BLaER1 treated with 17β-estradiol and CSF1 and Interleukin-3, amounts not matched to agents 10 nM and 100 nM (cell line): Measurements from ENCODE around the gene PSMD14.

Experiments
- H3K27ac ChIP-seq, 11 experiments: shearing (Covaris generic); formaldehyde crosslinking; 2 replicates each; pipeline ENCODE4 v1.8.1; 2022
- H3K27me3 ChIP-seq, 11 experiments: shearing (Covaris generic); formaldehyde crosslinking; 2 replicates each; pipeline ENCODE4 v1.8.1; 2022
- H3K36me3 ChIP-seq, 11 experiments: shearing (Covaris generic); formaldehyde crosslinking; 2 replicates each; pipeline ENCODE4 v1.8.1; 2022
- H3K4me1 ChIP-seq, 10 experiments: shearing (Covaris generic); formaldehyde crosslinking; 2 replicates each; pipeline ENCODE4 v1.8.1; 2022
- H3K4me2 ChIP-seq, 11 experiments: shearing (Covaris generic); formaldehyde crosslinking; 2 replicates each; pipeline ENCODE4 v1.8.1; 2022
- H3K4me3 ChIP-seq, 10 experiments: shearing (Covaris generic); formaldehyde crosslinking; 2 replicates each; pipeline ENCODE4 v1.8.1; 2022
- H3K9ac ChIP-seq, 11 experiments: shearing (Covaris generic); formaldehyde crosslinking; 2 replicates each; pipeline ENCODE4 v1.8.1; 2022
- H3K9me3 ChIP-seq, 11 experiments: shearing (Covaris generic); formaldehyde crosslinking; replicated peaks in 1 of 11; 2 replicates each; pipeline ENCODE4 v1.8.1; 2022
- H4K20me1 ChIP-seq, 11 experiments: shearing (Covaris generic); formaldehyde crosslinking; 2 replicates each; pipeline ENCODE4 v1.8.1; 2022
- Cebpa-rat ChIP-seq, 11 experiments: shearing (Covaris generic); IDR thresholded peaks; 2 replicates each; pipeline ENCODE4 v1.8.1; 2022

Gene PSMD14

DNA sequence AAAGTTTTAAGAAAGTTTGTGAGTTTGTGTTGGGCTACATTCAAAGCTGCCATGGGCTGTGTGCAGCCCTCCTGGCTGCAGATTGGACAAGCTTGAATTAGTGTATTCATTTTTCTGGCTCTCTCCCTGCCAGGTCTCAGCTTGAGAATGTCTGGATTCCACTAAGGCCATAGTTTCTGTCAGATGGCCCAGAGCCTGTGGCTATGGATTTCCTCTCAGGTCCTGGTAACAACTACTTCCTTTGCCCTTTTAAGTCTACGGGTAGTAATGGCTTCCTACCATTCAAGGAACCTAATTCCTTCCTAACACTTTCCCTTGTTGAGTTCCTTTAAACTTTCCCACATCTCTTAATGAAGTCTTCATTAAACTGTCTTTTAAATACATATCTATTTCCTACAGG lies 24.3 kb upstream of the PSMD14 start:
- H3K4me1 ChIP-seq = 0 out of 20 replicates have a peak, but pooled peaks cover 0 to 7% (median 0%) of the 10 kb centered on the region in 10 experiments
- H3K9me3 ChIP-seq = peaks cover 5 to 21% (median 15%) of the 10 kb centered on the region in 11 experiments; a peak in 14 of 22 replicates
- no peak for TF ChIP-seq Cebpa-rat (IDR thresholded peaks at IDR 0.05)
- no peaks in the 10 kb centered on the region for H4K20me1 ChIP-seq
- no peak overlapping the region for H3K4me2 ChIP-seq
- no peak overlapping the region for H3K27ac ChIP-seq
- no peaks in the 10 kb centered on the region for H3K36me3 ChIP-seq
- no peak overlapping the region for H3K4me3 ChIP-seq
- H3K27me3 ChIP-seq = no peaks in the 10 kb centered on the region
- no peak overlapping the region for H3K9ac ChIP-seq

DNA sequence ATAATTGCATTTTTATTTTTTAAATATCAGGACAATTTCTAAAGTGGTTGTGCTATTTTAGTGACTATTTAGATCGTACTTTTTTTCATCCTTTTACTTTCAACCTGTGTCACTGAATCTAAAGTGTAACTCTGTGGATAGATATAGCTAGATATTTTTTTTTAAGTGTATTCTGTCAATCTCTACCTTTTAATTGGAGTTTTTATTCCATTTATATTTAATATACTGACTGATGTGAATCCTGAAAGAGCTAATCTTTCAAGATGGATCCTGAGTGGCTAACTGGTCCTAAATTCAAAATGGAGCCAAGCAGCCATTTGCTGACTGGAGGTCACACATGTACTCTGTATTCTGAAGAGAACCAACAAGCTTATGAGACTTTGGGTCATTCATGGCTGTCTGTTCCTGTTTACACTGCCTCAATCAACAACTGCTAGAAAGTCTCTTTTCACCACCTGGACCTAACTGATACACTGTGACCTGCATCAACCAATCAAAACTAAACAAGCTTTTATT lies 4.6 kb upstream of the PSMD14 start:
- Histone ChIP-seq H3K27ac (no peak overlapping the region), H3K4me1 (peaks cover 5 to 9% (median 7%) of the 10 kb centered on the region in 10 experiments; a peak in 13 of 20 replicates), H3K9me3 (peaks cover 18 to 42% (median 25%) of the 10 kb centered on the region in 11 experiments), H4K20me1 (no peaks in the 10 kb centered on the region), H3K4me3 (no peak overlapping the region), H3K27me3 (no peaks in the 10 kb centered on the region), H3K36me3 (no peaks in the 10 kb centered on the region), H3K9ac (no peak overlapping the region), H3K4me2 (no peak overlapping the region)
- TF ChIP-seq Cebpa-rat (IDR thresholded peaks at IDR 0.05) = no peak

DNA sequence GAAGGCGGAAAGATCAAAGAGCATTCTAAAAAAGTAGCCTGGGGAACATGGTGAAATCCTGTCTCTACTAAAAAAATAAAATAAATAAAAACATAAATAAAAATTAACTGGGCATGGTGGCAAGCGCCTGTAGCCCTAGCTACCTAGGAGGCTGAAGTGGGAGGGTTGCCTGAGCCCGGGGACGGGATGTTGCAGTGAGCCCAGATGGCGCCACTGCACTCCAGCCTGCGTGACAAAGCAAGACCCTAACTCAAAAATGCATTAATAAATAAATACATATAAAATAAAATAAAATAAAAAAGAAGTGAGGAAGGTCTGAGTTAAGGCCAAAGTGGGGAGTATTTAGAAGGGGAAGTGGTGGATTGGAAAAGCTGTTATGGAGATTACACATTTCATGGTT lies 1.3 kb upstream of the PSMD14 start:
- peaks cover 0 to 23% (median 10%) of the 10 kb centered on the region in 11 experiments; a peak in 17 of 22 replicates for H3K36me3 ChIP-seq
- no peaks in the 10 kb centered on the region for H3K27me3 ChIP-seq
- peak overlapping the region in 9 of 11 experiments; percentile 66 to 99 (median 84); a peak in 15 of 22 replicates for H3K4me2 ChIP-seq
- peaks cover 18 to 47% (median 25%) of the 10 kb centered on the region in 11 experiments for H3K9me3 ChIP-seq
- H3K9ac ChIP-seq = peak overlapping the region in 1 of 11 experiments; percentile 96; a peak in 2 of 22 replicates
- H4K20me1 ChIP-seq = peaks cover 0 to 28% (median 12%) of the 10 kb centered on the region in 11 experiments; a peak in 16 of 22 replicates
- no peak overlapping the region for H3K27ac ChIP-seq
- peak overlapping the region in 4 of 10 experiments; percentile 70 to 84 (median 80); a peak in 5 of 20 replicates for H3K4me3 ChIP-seq
- peaks cover 25 to 33% (median 31%) of the 10 kb centered on the region in 10 experiments for H3K4me1 ChIP-seq
- no peak for TF ChIP-seq Cebpa-rat (IDR thresholded peaks at IDR 0.05)

DNA sequence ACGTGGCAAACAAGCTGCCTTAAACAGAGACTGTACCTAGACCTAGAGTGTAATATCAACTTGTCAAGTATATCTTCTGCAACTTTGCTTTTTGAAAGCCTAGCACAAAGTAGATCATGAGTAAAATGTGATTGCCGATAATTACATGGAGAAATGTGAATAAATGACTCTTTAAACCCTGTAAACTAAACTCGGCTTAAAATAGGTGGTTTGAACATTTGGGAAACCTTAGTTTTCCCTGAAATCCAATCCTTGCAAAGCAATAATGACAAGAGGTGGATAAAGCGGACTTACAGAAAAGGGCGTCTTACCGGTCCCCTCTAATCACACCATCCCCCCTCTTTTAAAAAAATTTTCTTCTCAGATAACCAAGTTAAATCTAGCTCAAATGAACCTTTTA lies 549 bp upstream of the PSMD14 start:
- Histone ChIP-seq H4K20me1 (peaks cover 0 to 34% (median 17%) of the 10 kb centered on the region in 11 experiments; a peak in 18 of 22 replicates), H3K27ac (peak overlapping the region; percentile 85 to 97 (median 94)), H3K9me3 (peaks cover 17 to 42% (median 24%) of the 10 kb centered on the region in 11 experiments), H3K27me3 (no peaks in the 10 kb centered on the region), H3K9ac (peak overlapping the region; percentile 87 to 96 (median 94)), H3K36me3 (peaks cover 0 to 31% (median 15%) of the 10 kb centered on the region in 11 experiments; a peak in 18 of 22 replicates), H3K4me2 (peak overlapping the region; percentile 66 to 99 (median 84)), H3K4me3 (peak overlapping the region; percentile 59 to 84 (median 79)), H3K4me1 (peaks cover 25 to 33% (median 31%) of the 10 kb centered on the region in 10 experiments)
- TF ChIP-seq Cebpa-rat (IDR thresholded peaks at IDR 0.05) = no peak

DNA sequence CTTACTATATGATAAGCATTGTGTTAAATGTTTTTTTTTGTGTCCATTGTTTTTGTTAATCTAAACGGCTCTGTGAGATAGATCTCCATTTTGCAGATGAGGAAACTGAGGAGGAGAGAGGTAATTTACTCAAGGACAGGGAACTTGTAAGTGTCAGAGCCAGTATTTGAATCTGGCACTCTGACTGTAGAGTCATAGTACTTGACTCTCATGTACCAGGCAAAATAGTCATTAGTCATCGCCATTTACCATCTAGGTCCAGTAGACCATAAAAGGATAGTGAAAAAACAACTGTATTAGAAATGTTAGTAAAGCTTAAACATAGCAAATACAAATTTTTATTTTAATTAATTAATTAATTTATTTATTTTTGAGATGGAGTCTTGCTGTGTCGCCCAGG lies 4.8 kb downstream of the PSMD14 start:
- Histone ChIP-seq H3K36me3 (peaks cover 17 to 74% (median 42%) of the 10 kb centered on the region in 11 experiments; a peak in 21 of 22 replicates), H3K27ac (no peak overlapping the region), H3K4me2 (peak overlapping the region in 2 of 11 experiments; percentile 5 to 25; a peak in 1 of 22 replicates), H3K4me3 (no peak overlapping the region), H3K27me3 (no peaks in the 10 kb centered on the region), H3K9ac (no peak overlapping the region), H3K4me1 (peaks cover 24 to 50% (median 38%) of the 10 kb centered on the region in 10 experiments), H4K20me1 (peaks cover 8 to 87% (median 66%) of the 10 kb centered on the region in 11 experiments; a peak in 21 of 22 replicates), H3K9me3 (peaks cover 0 to 9% (median 0%) of the 10 kb centered on the region in 11 experiments; a peak in 3 of 22 replicates)
- no peak for TF ChIP-seq Cebpa-rat (IDR thresholded peaks at IDR 0.05)

DNA sequence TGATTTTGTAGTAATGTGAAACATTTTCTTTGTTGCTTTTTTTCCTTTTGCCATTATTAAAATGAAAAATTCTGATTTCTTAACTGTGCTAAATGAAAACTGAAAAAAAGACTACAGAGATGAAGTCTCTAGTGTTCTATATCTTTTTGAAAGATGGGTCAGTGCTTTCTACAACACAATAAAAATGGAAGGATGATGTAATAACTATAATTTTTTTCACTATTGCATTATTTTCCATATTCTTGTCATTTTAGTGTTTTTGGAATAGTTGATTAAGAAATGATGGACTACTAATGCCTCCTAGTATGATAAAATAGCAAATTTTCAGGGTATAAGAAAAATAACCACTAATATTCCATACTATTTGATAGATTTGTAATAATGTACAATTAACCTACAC lies 7.2 kb downstream of the PSMD14 start:
- H3K9ac ChIP-seq = no peak overlapping the region
- H3K4me1 ChIP-seq = peaks cover 13 to 53% (median 34%) of the 10 kb centered on the region in 10 experiments
- H3K9me3 ChIP-seq = peaks cover 0 to 9% (median 0%) of the 10 kb centered on the region in 11 experiments; a peak in 3 of 22 replicates
- H3K36me3 ChIP-seq = peaks cover 22 to 90% (median 54%) of the 10 kb centered on the region in 11 experiments; a peak in 21 of 22 replicates
- peaks cover 8 to 100% (median 74%) of the 10 kb centered on the region in 11 experiments; a peak in 20 of 22 replicates for H4K20me1 ChIP-seq
- no peak overlapping the region for H3K27ac ChIP-seq
- H3K27me3 ChIP-seq = no peaks in the 10 kb centered on the region
- TF ChIP-seq Cebpa-rat (IDR thresholded peaks at IDR 0.05) = no peak
- H3K4me2 ChIP-seq = peak overlapping the region in 6 of 11 experiments; percentile 20 to 67 (median 36); a peak in 7 of 22 replicates
- H3K4me3 ChIP-seq = no peak overlapping the region

DNA sequence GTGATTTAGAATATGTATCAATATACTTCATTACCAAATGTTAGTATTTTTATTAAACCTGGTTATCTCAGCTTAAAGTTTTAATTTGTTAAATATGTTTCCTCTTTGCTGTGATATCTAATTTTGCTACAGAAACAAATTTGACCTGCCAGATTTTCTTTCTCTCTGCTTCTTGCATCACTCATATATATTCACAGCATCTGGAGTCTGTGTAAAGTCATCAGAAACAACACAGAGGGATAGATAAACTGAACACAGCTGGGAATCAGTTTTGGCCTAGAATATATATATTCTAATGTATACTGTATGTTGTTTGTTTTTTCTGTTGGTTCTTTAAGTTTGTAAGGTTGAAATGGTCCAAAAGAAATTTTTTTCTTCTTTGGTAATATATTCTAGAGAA lies 8.5 kb downstream of the PSMD14 start:
- Histone ChIP-seq H3K9ac (no peak overlapping the region), H4K20me1 (peaks cover 8 to 100% (median 60%) of the 10 kb centered on the region in 11 experiments; a peak in 20 of 22 replicates), H3K27me3 (no peaks in the 10 kb centered on the region), H3K9me3 (peaks cover 0 to 6% (median 0%) of the 10 kb centered on the region in 11 experiments; a peak in 2 of 22 replicates), H3K4me1 (peaks cover under 1 to 40% (median 22%) of the 10 kb centered on the region in 10 experiments; a peak in 18 of 20 replicates), H3K4me2 (no peak overlapping the region), H3K4me3 (no peak overlapping the region), H3K36me3 (peaks cover 34 to 90% (median 64%) of the 10 kb centered on the region in 11 experiments), H3K27ac (no peak overlapping the region)
- no peak for TF ChIP-seq Cebpa-rat (IDR thresholded peaks at IDR 0.05)

DNA sequence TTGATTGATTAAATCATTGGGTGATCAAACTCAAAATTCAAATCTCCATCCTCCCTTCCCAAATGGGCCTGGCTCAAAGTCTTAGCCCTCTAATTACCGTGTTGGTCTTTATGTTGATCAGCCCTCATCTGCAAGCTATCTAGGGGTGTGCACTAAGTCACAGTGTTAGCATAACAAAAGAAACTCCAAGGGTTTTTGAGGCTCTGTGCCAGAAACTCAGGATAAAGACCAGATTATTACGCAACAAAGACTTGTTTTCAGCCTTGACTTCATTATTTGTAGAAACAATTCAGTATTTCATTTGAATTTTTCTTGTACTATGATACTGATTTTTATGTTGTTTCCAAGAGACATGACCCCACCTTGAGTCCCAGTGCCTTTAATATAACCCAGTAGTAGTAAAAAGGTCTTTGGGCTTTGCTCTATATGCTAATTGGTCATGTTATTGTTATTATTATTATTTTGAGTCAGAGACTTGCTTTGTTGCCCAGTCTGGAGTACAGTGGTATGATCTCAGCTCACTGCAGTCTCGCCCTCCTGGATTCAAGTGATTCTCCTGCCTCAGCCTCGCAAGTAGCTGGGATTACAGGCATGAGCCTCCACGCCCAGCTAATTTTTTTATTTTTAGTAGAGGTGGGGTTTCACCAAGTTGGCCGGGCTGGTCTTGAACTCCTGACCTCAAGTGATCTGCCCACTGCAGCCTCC lies 13.9 kb downstream of the PSMD14 start:
- peaks cover 67 to 100% (median 88%) of the 10 kb centered on the region in 11 experiments for H3K36me3 ChIP-seq
- no peak overlapping the region for H3K4me3 ChIP-seq
- H3K4me1 ChIP-seq = peaks cover 0 to 15% (median 2%) of the 10 kb centered on the region in 10 experiments; a peak in 10 of 20 replicates
- TF ChIP-seq Cebpa-rat (IDR thresholded peaks at IDR 0.05) = peak in 6 of 11 experiments; percentile 41 to 85 (median 68); a peak in 9 of 22 replicates
- no peak overlapping the region for H3K9ac ChIP-seq
- peaks cover 0 to 93% (median 23%) of the 10 kb centered on the region in 11 experiments; a peak in 12 of 22 replicates for H4K20me1 ChIP-seq
- no peaks in the 10 kb centered on the region for H3K27me3 ChIP-seq
- no peaks in the 10 kb centered on the region for H3K9me3 ChIP-seq
- H3K4me2 ChIP-seq = no peak overlapping the region
- no peak overlapping the region for H3K27ac ChIP-seq

DNA sequence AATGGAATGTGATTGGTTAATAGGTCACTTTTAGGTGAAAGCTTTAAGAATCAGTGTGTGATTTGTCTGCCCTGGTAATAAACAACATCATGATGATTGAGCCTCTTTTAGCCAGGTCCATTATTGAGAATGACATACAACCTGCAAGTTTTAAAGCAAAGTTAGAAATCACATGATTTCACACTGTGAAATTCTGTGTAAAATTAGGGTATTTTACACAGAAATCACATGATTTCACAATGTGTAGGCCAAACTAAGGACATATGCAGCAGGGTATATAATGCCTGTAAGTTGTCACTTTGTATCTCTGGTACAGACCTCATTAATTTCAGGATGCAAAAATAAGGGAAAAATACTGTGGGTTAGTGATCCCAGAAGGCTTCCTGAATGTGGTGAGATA lies 16.7 kb downstream of the PSMD14 start:
- Histone ChIP-seq H3K4me3 (no peak overlapping the region), H3K4me1 (no peaks in the 10 kb centered on the region), H4K20me1 (peaks cover 0 to 79% (median 7%) of the 10 kb centered on the region in 11 experiments; a peak in 8 of 22 replicates), H3K27ac (no peak overlapping the region), H3K9me3 (no peaks in the 10 kb centered on the region), H3K4me2 (no peak overlapping the region), H3K9ac (no peak overlapping the region), H3K27me3 (no peaks in the 10 kb centered on the region), H3K36me3 (peaks cover 72 to 99% (median 78%) of the 10 kb centered on the region in 11 experiments)
- no peak for TF ChIP-seq Cebpa-rat (IDR thresholded peaks at IDR 0.05)
